Smooth muscle cell (in vitro differentiated cells): ENCODE data around the gene KDM2A. TPM values are rescaled to one million over a fixed set of nuclear protein-coding genes. Genes with fewer than 3 reads are reported as not detected.

Experiments used
- DNase-seq: peaks from one replicate; lab custom pipeline; 2025; ENCODE audit not compliant: unreplicated experiment; lab: John Stamatoyannopoulos, UW
- H2AFZ ChIP-seq: fragments of 200-600 bp; sonication (generic); 2 replicates; pipeline ENCODE4 v1.6.0; 2016; ENCODE audit warnings: antibody characterized with exemption, low read depth, mild to moderate bottlenecking
- H3F3A ChIP-seq: fragments of 200-600 bp; sonication (generic); 2 replicates; pipeline ENCODE4 v1.6.0; 2017; ENCODE audit warnings: antibody characterized with exemption, low read depth
- H3K27ac ChIP-seq: fragments of 200-600 bp; sonication (generic); 2 replicates; pipeline ENCODE4 v1.5.1; 2016; ENCODE audit warnings: low read depth, mild to moderate bottlenecking
- H3K27me3 ChIP-seq: fragments of 200-600 bp; sonication (generic); 2 replicates; pipeline ENCODE4 v1.6.1; 2016; ENCODE audit warnings: low read depth, mild to moderate bottlenecking
- H3K36me3 ChIP-seq: fragments of 200-600 bp; sonication (generic); 2 replicates; pipeline ENCODE4 v1.5.1; 2016; ENCODE audit warnings: low read depth
- H3K4me1 ChIP-seq: fragments of 200-600 bp; sonication (generic); 2 replicates; pipeline ENCODE4 v1.5.1; 2016; ENCODE audit warnings: low read depth
- H3K4me2 ChIP-seq: fragments of 200-600 bp; sonication (generic); 2 replicates; pipeline ENCODE4 v1.6.0; 2016; ENCODE audit warnings: mild to moderate bottlenecking
- H3K4me3 ChIP-seq: fragments of 200-600 bp; sonication (generic); 2 replicates; pipeline ENCODE4 v1.5.1; 2016; ENCODE audit warnings: mild to moderate bottlenecking
- H3K79me2 ChIP-seq: fragments of 200-600 bp; sonication (generic); 2 replicates; pipeline ENCODE4 v1.6.0; 2016; ENCODE audit warnings: low read depth, mild to moderate bottlenecking
- H3K9ac ChIP-seq: fragments of 200-600 bp; sonication (generic); 2 replicates; pipeline ENCODE4 v1.6.0; 2016; ENCODE audit warnings: low read depth
- H3K9me3 ChIP-seq: fragments of 200-600 bp; sonication (generic); replicated peaks from 2 replicates; pipeline ENCODE4 v1.5.1; 2016; ENCODE audit warnings: low read depth
- H4K20me1 ChIP-seq: fragments of 200-600 bp; sonication (generic); 2 replicates; pipeline ENCODE4 v1.6.0; 2016; ENCODE audit warnings: low read depth
- WGBS: methylation state at CpG from one replicate; pipeline ENCODE4 v1.1.7; 2016; ENCODE audit warnings: low lambda C conversion rate; 5-methylcytosine and 5-hydroxymethylcytosine counted together
- polyA plus RNA-seq: library from polyadenylated mRNA; unstranded; fragments of >200 nt; fragmentation: Nextera tagmentation; extraction: Ambion mirVana; gene quantifications from 2 replicates; pipeline ENCODE4 v1.2.1, GENCODE V29; 2016
- total RNA-seq: library from RNA; depleted of rRNA; stranded (reverse); fragments of >200 nt; gene quantifications from 2 replicates; pipeline ENCODE4 v1.2.3, GENCODE V29; 2014
- TF ChIP-seq, protein P1 (sequence below): fragments of 200-600 bp; sonication (generic); IDR thresholded peaks from 2 replicates; pipeline ENCODE4 v1.5.1; 2017; ENCODE audit warnings: borderline replicate concordance, mild to moderate bottlenecking, antibody characterized with exemption; ENCODE audit not compliant: insufficient read depth, poor library complexity, severe bottlenecking

Gene KDM2A
- total and polyA plus RNA-seq, 2 experiments from 2014 or later: 18.9 to 44.9 TPM

DNA sequence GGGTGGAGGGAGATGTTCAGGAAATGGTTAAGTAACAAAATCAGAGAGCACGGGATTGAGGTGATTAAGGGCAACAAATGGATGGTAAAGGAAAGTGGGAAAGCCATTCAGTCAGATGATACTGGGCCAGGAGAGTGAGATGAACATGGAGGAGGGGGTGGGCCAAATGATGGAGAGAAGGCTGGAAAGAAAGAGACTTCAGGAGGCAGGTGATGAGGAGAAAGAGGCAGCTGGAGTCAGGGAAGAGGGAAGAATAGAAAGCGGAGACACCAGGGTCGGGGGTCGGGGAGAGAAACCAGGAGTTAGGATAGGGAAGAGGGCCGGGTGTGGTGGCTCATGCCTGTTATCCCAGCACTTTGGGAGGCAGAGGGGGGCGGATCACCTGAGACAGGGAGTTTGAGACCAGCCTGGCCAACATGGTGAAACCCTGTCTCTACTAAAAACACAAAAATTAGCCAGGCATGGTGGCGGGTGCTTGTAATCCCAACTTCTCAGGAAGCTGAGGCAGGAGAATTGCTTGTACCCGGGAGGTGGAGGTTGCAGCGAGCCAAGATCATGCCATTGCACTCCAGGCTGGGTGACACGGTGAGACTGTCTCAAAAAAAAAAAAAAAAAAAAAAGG, 4.7 kb upstream of the KDM2A start:
- H3K4me3 ChIP-seq: no peak overlapping the region
- no peaks in the 10 kb centered on the region for H3K36me3 ChIP-seq
- no peak overlapping the region for H3K9ac ChIP-seq
- TF ChIP-seq, protein P1, sequence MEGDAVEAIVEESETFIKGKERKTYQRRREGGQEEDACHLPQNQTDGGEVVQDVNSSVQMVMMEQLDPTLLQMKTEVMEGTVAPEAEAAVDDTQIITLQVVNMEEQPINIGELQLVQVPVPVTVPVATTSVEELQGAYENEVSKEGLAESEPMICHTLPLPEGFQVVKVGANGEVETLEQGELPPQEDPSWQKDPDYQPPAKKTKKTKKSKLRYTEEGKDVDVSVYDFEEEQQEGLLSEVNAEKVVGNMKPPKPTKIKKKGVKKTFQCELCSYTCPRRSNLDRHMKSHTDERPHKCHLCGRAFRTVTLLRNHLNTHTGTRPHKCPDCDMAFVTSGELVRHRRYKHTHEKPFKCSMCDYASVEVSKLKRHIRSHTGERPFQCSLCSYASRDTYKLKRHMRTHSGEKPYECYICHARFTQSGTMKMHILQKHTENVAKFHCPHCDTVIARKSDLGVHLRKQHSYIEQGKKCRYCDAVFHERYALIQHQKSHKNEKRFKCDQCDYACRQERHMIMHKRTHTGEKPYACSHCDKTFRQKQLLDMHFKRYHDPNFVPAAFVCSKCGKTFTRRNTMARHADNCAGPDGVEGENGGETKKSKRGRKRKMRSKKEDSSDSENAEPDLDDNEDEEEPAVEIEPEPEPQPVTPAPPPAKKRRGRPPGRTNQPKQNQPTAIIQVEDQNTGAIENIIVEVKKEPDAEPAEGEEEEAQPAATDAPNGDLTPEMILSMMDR: no peak
- no peaks in the 10 kb centered on the region for H3K79me2 ChIP-seq
- H2AFZ ChIP-seq: no peak overlapping the region
- no peaks in the 10 kb centered on the region for H3K27me3 ChIP-seq
- H3K4me2 ChIP-seq: no peak overlapping the region
- WGBS: 86% methylated on average over 10 of the region's 10 CpGs
- H3K9me3 ChIP-seq: no peaks in the 10 kb centered on the region
- peaks cover 15% of the 10 kb centered on the region for H3F3A ChIP-seq
- DNase-seq: no peak
- H3K27ac ChIP-seq: no peak overlapping the region
- no peaks in the 10 kb centered on the region for H4K20me1 ChIP-seq
- peaks cover 11% of the 10 kb centered on the region for H3K4me1 ChIP-seq

GRCh38 chr11:67116758-67117105, 2.3 kb upstream of the KDM2A start:
- Histone ChIP-seq H3K4me2 (peak overlapping the region; percentile 75), H3K79me2 (peaks cover 21% of the 10 kb centered on the region), H2AFZ (peak overlapping the region; percentile 61), H3K9ac (no peak overlapping the region), H3K9me3 (no peaks in the 10 kb centered on the region), H3K4me3 (no peak overlapping the region), H4K20me1 (peaks cover 21% of the 10 kb centered on the region), H3K27ac (peak overlapping the region; percentile 29), H3F3A (peaks cover 21% of the 10 kb centered on the region), H3K4me1 (peaks cover 18% of the 10 kb centered on the region), H3K27me3 (no peaks in the 10 kb centered on the region), H3K36me3 (no peaks in the 10 kb centered on the region)
- 46% methylated on average over 3 of the region's 3 CpGs for WGBS
- DNase-seq: no peak
- TF ChIP-seq, protein P1: no peak

DNA sequence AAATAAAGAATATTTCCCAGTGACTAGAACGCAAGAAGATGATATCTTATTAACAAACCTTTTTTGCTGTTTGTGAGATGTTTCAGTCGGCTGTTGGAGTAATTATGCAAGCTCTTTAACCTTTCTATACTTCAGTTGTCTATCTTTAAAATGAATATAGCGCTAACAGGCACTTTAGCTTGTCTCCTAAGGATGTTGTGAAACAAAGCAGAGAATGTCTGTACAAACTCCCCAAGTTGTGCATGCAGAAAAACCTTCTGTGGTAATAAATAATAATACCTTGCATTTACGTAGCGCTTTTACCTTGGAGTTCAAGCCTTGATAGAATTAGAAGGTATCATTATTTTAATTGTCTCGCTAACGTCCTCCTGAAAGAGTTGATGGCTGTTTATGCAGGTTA, 1.9 kb upstream of the KDM2A start:
- Histone ChIP-seq H3K4me2 (peak overlapping the region; percentile 75), H3K27ac (peak overlapping the region; percentile 65), H3K79me2 (peaks cover 26% of the 10 kb centered on the region), H3K9ac (no peak overlapping the region), H3K9me3 (no peaks in the 10 kb centered on the region), H3F3A (peaks cover 21% of the 10 kb centered on the region), H3K36me3 (no peaks in the 10 kb centered on the region), H3K27me3 (no peaks in the 10 kb centered on the region), H2AFZ (peak overlapping the region; percentile 61), H3K4me1 (peaks cover 22% of the 10 kb centered on the region), H4K20me1 (peaks cover 25% of the 10 kb centered on the region), H3K4me3 (peak overlapping the region; percentile 26)
- WGBS: 50% methylated on average over 7 of the region's 7 CpGs
- DNase-seq: no peak
- TF ChIP-seq, protein P1: no peak

- Histone ChIP-seq H3K9me3 (no peaks in the 10 kb centered on the region), H3K4me1 (peaks cover 25% of the 10 kb centered on the region), H3K36me3 (no peaks in the 10 kb centered on the region), H3K4me2 (peak overlapping the region; percentile 89), H2AFZ (peak overlapping the region; percentile 61), H4K20me1 (peaks cover 31% of the 10 kb centered on the region), H3K27me3 (no peaks in the 10 kb centered on the region), H3F3A (peaks cover 21% of the 10 kb centered on the region), H3K9ac (no peak overlapping the region), H3K27ac (peak overlapping the region; percentile 65), H3K79me2 (peaks cover 31% of the 10 kb centered on the region), H3K4me3 (peak overlapping the region; percentile 26)
- TF ChIP-seq, protein P1: no peak
- no peak for DNase-seq
- 7% methylated on average over 49 of the region's 65 CpGs for WGBS
These were observed 1.3 kb upstream of the KDM2A start for GRCh38 chr11:67117672-67118180.
